ENCODE data around the gene CDKL2.

The CDKL2 gene

DNA sequence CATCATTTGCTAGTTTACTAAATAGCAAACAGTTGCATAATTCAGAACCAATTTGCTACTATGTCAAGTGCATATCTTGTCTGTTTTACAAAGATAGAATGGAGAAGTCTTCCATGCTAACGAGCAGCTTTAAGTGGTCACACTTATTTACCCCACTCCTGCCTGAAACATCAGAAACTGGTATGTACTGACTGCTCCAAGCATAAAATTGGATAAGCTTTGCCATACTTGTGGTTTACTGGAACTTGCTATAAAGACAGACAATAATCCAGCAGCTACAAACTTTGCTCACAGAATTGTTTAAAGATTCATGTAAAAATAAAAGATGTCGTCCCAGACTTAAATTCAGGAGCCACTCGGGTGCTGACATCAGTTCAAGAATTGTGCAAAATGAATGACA is 13.3 kb upstream of the CDKL2 start:
- DNase-seq (ENCODE audit: low read depth in 3 of 3, low spot score in 1 of 3), result no peak

DNA sequence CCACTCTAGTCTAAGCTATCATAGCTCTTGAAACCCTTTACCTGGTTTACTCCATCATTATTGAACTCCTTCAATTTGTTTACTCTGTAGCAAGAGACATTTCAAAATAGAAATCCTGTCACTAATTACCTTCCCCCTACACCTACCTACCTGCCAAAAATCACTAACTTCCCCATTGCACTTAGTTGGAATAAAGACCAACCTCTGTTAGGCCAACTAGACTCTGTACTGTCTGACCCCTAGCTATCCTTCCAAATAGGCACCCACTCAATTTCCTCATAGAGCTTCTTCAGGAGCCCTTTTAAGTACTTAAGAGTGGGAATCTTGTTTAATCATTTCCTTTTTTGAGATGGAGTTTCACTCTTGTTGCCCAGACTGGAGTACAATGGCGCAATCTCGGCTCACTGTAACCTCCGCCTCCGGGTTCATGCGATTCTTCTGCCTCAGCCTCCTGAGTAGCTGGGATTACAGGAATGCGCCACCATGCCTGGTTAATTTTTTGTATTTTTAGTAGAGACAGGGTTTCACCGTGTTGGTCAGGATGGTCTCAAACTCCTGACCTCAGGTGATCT is 8.9 kb upstream of the CDKL2 start:
- DNase-seq (ENCODE audit: low read depth in 3 of 3, low spot score in 1 of 3), result no peak

DNA sequence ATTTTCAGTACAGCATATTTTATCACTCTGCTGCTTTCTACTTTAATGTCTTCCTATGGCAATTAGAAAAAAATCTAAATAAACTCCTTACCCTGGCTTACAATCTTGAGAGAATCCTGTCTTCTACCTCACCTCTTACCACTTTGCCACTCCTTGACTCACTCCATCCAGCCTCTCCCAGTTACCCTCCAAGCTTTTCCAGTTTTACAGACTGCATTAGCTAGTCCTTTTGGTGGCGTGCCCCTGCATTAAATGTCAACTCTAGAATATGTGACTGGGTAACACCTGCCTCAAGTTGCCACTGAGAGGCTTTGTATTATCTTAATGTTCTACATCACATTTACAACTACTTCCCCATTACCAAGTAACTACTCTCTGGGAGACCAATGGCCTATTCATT is 7.5 kb upstream of the CDKL2 start:
- DNase-seq (ENCODE audit: low read depth in 3 of 3, low spot score in 1 of 3), result no peak

DNA sequence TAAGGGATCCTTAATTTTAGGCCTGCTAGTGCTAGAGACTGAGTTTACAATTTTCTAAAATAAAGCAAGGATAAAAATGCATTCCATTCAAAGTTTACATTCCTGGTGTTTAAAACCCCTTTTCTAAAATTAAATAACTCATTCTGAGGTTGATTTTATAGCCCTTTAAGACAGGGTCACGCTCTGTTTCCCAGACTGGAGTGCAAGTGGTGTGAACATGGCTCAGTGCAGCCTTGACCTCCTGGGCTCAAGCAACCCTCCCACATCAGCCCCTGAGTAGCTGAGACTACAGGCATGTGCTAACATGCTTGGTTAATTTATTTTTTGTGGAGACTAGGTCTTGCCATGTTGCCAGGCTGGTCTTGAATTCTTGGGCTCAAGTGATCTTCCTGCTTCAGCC is 6.8 kb upstream of the CDKL2 start:
- DNase-seq (ENCODE audit: low read depth in 3 of 3, low spot score in 1 of 3), result no peak

DNA sequence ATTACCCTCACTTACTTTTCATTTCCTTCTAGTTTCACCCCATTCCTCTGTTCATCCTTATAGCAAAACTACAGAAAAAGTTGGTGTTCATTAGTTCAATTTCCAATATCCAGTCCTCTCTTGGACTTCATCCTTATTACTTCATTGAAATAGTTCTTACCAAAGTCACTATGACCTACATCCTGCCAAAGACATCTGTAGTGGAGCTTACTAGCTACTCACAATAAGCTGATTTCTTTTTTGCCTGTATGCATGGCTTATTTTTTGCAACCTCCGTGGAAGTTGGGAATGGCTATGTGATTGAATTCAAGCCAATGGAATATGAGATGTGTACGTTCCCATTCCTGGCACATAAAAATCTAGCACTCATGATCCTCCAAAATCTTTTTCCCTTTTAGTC is 4.6 kb upstream of the CDKL2 start:
- DNase-seq (ENCODE audit: low read depth in 3 of 3, low spot score in 1 of 3), result no peak

DNA sequence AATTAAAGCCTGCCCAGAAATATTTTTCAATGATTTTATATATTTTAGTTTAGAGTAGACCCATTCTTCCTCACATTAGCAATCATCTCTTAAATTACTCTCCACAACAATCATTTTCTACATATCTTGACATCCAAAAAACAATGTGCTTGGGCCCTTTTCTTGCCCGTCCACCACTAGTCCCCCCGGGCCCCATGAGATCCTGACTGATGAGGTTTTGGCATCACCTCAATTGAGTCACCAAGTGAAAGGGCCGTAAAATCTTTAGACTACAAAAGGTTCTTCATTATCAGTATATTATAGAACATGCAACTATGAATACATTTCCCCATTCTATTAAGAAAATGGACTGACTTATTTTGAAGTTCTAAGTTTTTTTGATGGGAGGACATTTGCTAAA is 4.0 kb upstream of the CDKL2 start:
- no peak for DNase-seq (ENCODE audit: low read depth in 3 of 3, low spot score in 1 of 3)

DNA sequence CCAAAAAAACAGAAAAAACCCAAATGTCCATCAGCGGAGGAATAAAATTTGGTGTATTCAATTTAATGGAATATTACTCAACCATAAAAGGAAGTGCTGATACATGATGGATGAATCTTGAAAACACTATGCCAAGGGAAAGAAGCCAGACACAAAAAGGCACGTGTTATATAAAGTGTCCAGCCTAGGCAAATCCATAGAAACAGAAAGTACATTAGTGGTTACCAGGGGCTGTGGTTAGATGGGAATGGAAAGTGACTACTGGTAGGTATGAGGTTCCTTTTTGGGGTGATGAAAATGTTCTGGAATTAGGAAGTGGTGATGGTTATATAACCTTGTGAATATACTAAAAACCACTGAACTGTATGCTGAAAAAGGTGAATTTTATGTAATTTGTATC is 3.5 kb upstream of the CDKL2 start:
- no peak for DNase-seq (ENCODE audit: low read depth in 3 of 3, low spot score in 1 of 3)

DNA sequence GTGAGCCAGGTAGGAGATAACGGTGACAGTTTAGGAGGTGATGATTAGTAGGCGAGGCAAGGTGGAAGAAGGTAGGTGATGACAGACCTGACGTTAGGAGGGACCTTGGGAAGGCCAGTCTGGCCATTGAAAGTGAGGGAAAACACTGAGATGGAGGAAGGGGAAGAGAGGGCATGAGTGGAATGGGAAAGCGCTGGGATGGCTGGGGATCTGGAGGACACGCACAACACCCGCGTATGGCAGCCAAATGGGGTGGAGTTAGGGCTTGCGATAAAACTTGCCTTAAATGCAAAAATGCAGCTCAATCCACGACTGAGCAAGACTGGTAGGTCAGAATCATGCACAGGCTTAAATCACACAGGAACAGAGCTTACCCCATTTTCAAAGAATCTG is 605 bp upstream of the CDKL2 start:
- no peak for DNase-seq (ENCODE audit: low read depth in 3 of 3, low spot score in 1 of 3)

DNA sequence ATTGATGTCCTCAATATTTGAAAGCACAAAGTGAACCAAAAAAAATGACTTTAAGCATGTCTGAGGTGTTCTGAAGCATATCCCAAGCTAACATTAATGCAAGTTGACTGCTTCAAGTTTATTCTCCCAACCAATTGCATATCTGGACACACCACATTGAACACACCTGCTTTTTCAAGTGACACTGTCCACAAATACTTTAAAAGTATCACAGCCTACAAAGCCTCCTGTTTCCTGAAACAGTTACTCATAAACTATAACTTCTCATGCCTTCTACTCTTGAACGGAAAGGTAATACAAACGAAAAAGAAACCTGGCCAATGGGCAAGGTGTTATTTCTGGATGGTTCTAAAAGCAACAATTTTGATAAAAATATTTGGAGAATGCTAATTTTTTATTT is 1.1 kb downstream of the CDKL2 start:
- DNase-seq (ENCODE audit: low read depth in 3 of 3, low spot score in 1 of 3), result no peak

DNA sequence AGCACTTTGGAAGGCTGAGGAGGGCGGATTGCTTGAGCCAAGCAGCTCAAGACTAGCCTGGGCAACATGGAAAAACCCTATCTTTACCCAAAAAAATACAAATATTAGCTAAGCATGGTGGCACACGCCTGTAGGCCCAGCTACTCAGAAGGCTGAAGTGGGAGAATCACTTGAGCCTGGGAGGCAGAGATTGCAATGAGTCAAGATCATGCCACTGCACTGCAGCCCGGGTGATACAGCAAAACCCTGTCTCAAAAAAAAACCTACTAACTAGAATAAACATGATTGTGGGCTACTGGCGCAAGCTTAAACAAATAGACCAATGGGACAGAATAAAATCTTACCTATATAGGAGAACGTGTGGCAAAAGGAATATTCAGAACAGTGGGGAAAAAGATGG is 7.3 kb downstream of the CDKL2 start:
- no peak for DNase-seq (ENCODE audit: low read depth in 3 of 3, low spot score in 1 of 3)

DNA sequence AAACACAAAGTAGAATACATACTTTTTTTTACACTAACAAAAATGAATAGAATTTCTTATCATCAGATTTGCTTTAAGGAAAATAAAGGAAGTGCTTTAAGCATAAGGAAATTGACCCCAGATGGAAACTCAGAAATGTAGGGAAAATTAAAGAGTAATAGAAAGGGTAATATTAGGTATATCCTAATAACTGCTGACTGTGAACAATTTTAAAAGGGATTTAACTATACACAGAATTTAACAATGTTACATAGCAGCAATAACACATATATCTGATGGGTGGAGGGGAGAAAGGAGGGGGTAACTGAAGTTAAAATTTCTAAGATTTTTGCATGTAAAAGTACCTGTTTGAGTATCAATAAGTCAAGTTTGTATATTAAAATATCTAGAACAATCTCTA is 8.6 kb downstream of the CDKL2 start:
- DNase-seq (ENCODE audit: low read depth in 3 of 3, low spot score in 1 of 3), result no peak

DNA sequence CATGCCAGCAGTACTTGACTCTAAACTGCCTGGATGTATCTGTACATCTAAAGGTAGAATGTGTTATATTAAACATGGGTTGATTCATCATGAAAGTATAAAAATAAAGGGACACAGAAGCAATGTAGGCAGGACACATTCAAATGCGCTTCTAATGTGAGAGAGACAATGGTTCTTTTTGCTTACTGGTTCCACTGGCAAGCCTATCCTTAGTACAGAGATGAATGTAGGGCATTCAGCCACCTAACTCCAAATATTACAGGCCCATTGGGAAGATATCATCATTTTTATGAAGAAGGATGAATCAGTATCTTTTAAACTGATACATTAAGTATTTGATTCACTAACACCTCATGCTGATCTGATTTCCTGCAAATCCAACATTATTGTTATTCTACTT is 18.0 kb downstream of the CDKL2 start:
- no peak for DNase-seq (ENCODE audit: low read depth in 3 of 3, low spot score in 1 of 3)

DNA sequence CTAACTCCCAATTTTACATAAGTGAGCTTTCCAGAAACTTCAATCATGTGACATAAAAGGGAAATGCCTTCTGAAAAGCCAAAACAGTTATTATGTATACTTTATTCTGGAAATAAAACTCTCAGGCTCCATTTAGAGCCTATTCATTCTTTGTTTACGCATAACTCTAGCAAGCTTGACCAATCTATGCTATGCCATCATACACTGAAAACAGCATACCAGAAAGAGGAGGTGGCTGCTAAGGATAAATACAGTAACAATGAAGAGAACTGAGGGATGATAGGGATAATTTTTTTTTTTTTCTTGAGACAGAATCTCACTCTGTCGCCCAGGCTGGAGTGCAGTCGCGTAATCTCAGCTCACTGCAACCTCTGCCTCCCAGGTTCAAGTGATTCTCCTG is 24.4 kb downstream of the CDKL2 start:
- DNase-seq (ENCODE audit: low read depth in 3 of 3, low spot score in 1 of 3), result no peak

DNA sequence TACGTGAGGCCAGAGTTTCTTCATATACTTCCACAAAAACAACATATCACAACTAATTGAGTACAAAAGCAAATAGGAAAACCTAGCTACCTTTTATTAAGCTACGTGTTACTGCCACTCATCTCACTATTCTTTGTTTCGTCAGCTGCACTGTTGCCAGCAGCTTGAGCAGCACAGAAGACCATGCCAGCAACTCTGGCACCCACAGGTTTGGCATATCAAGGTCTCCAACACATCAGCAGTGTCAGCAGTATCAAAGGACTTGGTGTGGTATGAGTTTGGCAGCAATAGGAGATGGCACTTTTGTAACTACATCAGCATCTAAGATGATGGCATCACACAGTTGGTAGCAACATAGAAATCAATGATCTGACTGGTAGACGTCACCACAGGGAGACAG is 30.7 kb downstream of the CDKL2 start:
- no peak for DNase-seq (ENCODE audit: low read depth in 3 of 3, low spot score in 1 of 3)

DNA sequence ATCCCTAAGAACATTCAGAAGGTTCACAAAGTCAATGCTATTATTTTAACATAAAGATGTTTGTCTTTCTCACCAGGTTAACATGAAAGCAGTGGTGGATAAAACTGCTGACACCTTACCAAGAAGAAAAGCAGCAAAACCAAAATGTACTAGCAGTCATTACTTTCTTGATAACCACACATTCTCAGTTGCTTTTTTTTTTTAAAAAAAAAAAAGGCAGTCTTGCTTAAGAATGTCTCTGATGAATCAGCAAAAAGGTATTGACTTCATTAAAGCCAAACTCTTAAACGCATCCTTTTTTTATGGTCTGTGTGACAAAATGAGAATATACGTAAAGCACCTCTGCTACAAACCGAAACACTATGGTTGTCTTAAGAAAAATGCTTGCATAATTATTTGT is 31.9 kb downstream of the CDKL2 start:
- no peak for DNase-seq (ENCODE audit: low read depth in 3 of 3, low spot score in 1 of 3)

DNA sequence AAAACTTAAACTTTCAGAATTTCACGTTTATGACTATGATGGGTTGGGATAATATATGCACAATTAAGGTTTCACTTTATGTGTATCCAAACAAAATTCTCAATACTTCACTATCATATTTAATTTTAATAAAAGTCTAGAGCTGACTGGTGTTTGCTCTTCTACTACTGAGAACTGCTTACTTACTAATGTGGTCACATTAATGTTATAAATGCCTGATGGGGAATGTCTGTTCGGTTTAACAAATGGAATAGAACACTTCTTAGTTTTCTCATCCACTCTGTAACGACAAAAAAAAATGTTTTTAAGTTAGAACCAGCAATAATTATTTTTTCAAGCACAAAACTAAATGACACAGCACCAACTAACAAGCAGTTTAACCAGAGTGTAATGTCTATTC is 34.3 kb downstream of the CDKL2 start:
- DNase-seq (ENCODE audit: low read depth in 3 of 3, low spot score in 1 of 3), result no peak

DNA sequence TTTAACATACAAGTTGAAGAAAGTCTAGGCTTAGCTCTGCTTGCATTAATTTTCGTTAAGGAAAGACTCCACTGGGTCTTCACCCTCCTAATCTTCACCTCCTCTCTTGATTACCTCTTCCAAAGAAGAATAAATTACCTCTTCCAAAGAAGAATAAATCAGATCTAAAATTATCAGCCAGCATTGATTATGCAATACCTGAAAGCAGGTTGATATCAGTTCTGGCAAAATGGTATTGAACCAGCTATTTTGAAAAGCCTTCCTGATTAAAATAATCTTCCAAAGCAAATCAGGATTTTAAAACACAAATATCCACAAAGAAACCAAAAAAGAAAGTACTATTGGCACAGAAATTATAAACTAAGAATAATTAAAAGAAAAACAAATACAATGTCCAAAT is 36.9 kb downstream of the CDKL2 start:
- DNase-seq (ENCODE audit: low read depth in 3 of 3, low spot score in 1 of 3), result no peak

DNA sequence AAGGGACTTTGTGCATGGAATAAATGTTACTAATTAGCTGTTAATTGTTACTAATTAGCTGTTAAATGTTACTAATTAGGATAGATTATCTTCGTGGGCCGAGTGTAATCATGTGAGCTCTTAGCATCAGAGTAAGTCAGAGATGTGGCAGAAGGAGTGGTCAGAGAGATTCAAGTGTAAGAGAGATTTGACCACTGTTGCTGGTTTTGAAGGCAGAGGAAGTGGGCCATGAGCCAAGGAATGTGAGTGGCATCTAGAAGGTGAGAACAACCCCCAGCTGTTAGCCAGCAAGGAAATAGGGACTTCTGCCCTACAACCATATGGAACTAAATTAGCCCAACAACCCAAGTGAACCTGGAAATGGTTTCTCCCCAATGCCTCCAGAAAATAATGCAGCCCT is 46.3 kb downstream of the CDKL2 start:
- DNase-seq (ENCODE audit: low read depth in 3 of 3, low spot score in 1 of 3), result no peak

DNA sequence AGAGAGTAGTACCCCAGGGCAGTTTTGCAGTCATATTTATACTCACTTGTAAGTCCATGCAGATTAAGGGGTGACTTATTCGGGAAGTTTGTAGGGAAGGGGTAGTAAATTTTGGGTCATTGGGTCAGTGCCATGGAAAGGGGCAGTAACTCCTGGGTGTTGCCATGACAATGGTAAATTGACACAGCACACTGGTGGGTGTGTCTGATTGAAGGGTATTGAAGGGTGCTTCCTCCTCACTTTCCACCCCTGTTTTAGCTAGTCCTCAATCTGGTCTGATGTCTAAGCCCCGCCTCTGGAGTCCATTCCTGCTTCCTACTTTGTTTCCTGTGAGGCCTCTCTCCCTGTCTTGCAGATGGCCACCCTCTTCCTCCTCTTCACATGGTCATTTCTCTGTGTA is 62.6 kb downstream of the CDKL2 start:
- DNase-seq (ENCODE audit: low read depth in 3 of 3, low spot score in 1 of 3), result no peak

DNA sequence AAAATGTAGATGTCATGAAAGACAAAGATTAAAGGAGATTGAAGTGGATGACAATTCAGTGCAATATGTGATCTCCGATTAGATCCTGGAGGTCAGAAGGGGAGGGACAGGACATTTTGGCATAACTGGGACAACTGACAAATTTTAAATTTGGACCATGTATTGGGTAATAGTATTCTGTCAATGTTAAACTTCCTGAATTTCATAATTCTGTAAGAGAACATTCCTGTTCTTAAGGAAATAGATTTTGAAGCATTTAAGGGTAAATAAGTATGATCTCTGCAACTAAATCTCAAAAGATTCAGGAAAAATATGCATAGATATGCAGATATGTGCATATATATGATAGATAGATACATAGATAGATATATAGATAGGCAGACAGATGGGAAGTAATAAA is 63.4 kb downstream of the CDKL2 start:
- no peak for DNase-seq (ENCODE audit: low read depth in 3 of 3, low spot score in 1 of 3)

DNA sequence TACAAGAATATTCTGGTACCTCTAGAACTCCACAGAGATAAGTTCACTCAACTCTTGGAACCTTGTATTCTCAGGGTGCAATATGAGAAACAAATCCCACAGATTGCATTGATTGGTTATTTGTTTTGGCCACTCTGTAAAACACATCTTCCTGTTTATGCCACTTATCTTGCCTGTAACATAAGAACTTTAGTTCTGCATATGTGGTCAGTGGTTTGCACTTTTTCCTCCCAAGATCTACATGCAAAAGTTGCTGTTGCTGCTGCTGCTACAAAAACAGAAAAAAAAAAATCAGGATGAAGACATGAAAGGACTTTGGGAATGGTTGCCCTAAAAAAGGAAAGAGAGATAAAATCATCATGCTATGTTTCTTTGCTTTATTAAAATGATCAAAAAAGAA is 64.8 kb downstream of the CDKL2 start:
- DNase-seq (ENCODE audit: low read depth in 3 of 3, low spot score in 1 of 3), result no peak

DNA sequence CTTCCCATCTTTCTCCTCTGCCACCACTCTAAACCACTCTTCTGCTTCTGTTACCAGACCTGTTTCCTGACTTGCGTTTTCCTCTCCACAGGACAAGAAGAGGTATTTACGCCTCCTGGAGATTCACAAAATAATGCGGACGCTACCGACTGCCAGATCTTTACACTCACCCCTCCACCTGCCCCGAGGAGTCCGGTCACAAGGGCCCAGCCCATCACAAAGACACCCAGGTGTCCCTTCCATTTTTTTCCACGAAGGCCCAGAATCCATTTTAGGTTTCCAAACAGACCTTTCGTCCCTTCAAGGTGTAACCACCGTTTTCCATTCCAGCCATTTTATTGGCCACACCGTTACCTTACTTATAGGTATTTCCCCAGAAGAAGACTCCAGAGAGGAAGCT is 66.3 kb downstream of the CDKL2 start:
- no peak for DNase-seq (ENCODE audit: low read depth in 3 of 3, low spot score in 1 of 3)

DNA sequence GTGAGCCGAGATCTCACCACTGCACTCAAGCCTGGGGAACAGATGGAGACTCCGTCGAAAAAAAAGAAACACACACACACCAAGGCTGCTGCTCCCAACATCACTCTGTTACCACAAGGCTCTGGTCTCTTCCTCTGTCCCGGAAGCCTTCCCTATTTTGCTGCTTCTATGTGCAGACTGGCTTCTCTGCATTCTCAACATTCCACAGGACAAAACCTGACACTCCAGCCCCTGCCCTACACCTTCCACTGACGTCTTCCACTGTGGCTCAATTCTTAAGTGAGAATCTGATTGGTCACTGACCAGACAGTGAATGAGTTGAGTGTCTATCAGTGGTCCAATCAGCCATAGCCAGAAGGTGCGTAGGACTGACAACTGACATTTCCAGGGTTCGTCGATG is 68.5 kb downstream of the CDKL2 start:
- DNase-seq (ENCODE audit: low read depth in 3 of 3, low spot score in 1 of 3), result no peak

DNA sequence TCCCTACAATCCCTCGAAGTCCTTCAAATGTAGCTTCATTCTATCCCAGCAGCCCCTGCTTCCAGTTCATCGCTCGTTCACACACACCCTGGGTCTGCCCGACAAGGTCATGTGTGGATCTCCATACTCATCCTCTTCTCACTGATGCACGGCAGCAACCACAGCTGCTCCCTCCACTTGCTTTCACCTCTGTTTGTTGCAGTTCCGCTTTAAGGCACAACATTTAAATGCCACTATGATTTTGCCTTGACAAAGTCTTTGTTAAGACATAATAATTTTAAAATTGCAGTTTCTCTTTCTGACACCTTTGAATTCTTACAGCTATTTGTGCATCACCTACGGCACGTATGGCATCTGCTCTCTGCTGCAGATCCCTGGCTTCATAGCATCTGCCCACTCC is 72.6 kb downstream of the CDKL2 start:
- DNase-seq (ENCODE audit: low read depth in 3 of 3, low spot score in 1 of 3), result no peak
